HG02763 (cell line): ENCODE data around the gene GUCY2C.
A peak's percentile ranks its signal among the peaks of the same experiment; 100 is the strongest.
"Not testable (repeated sequence)": the region's sequence is repeated elsewhere in the genome, so short reads cannot be mapped to it uniquely, and the experiment has no call there.

Experiments
- ATAC-seq: cut with Tn5 transposase; IDR thresholded peaks from one replicate; pipeline ENCODE4 v1.9.1; 2021; ENCODE audit warnings: mild to moderate bottlenecking, moderate library complexity; ENCODE audit not compliant: unreplicated experiment

The GUCY2C gene

DNA sequence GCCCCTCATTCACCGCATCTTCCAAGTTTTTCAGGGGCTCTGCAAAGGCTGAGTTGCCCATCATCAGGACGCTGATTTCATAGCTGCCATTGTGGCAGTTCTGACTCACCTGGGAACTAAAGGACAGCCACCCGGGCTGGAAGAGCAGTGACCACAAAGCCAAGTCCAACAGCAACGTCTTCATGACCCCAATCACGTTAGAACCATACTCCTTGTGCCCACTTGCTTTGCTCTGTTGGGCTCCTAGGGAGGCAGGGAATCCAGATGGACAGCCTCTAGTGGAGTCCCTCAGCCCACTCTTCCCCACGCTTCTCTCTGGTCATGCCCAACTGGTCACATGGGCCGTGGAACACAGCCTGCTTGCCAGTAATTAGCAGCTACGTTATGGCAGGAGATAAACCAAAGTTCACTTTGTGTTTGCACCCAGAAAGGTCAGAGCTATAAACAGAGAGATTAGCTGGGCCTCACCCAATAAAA lies at the start of gene GUCY2C:
TSS of gene GUCY2C (minus strand) at position 335 of the 477 bp plus-strand sequence. CDS start at position 184, 151 bp downstream.
- no peak for ATAC-seq

DNA sequence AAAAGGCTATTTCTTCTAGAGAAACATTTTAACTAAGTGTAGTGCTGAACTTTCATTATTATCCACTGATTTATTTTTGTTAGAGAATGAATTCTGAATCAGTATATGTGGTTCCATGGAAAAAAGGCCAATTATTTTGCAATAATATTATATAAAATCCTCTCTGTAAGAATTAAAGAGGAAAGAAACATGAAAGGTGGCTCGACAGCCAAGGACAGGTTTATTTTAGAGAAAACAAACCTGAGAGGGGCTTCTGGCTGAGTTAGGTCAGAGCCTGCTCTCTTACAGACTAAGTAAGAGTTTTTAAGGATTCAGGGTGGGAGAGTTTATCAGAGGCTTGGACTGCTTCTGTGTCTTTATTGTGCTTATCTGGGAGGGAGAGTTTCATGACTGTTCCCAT lies 46.7 kb upstream of the GUCY2C start:
- no peak for ATAC-seq

GRCh38 chr12:14741942-14742341 lies 45.5 kb upstream of the GUCY2C start:
- no peak for ATAC-seq

DNA sequence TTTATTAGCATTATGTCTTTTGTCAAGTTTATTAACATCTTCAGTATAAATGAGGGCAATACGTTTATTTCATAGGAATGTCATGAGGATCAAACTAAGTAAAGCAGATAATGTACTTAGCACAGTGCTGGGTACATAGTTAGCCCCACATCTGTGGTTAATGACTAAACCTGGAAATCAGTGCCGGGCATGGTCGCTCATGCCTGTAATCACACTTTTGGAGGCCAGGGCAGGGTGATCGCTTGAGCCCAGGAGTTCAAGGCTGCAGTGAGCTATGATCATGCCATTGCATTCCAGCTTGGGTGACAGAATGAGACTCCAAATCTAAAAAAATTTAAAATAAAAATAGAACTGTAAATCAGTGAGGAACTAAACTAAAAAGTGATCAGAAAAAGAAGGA lies 44.8 kb upstream of the GUCY2C start:
- ATAC-seq = no peak

GRCh38 chr12:14736441-14736840 lies 40.0 kb upstream of the GUCY2C start:
- ATAC-seq = not testable (repeated sequence)

- ATAC-seq = no peak
These were observed 35.4 kb upstream of the GUCY2C start for GRCh38 chr12:14731821-14732220.

GRCh38 chr12:14729586-14729985 lies 33.2 kb upstream of the GUCY2C start:
- no peak for ATAC-seq

- ATAC-seq = peak; percentile 54
These were observed 27.4 kb upstream of the GUCY2C start for GRCh38 chr12:14723763-14724162.

GRCh38 chr12:14716848-14717444 lies 20.5 kb upstream of the GUCY2C start:
- peak; percentile 75 for ATAC-seq

DNA sequence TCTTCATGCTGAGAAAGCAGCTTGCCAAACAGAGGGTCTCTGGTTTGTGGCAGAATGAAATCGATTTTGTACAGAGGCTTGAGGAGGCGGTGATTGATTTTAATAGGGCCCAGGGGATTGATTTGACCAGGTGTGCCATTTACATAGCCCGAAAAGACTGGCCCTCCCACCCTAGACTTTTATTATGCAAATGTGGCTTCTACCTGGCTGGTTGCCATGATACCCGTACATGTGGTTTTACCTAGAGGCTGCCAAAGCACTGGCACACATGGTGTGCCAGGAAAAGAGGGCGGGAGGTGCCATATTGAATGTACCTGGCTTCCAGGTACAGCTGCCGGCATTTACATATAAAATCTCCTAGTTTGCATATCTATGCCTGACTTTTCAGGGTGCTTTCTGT lies 18.0 kb upstream of the GUCY2C start:
- ATAC-seq = no peak

GRCh38 chr12:14710632-14711320 lies 14.4 kb upstream of the GUCY2C start:
- ATAC-seq = no peak

- no peak for ATAC-seq
These were observed 5.6 kb upstream of the GUCY2C start for GRCh38 chr12:14701809-14702568.

- ATAC-seq = no peak
These were observed 4.5 kb upstream of the GUCY2C start for GRCh38 chr12:14700935-14701334.

GRCh38 chr12:14699923-14700322 lies 3.5 kb upstream of the GUCY2C start:
- ATAC-seq = no peak

GRCh38 chr12:14698555-14698954 lies 2.2 kb upstream of the GUCY2C start:
- ATAC-seq = no peak

DNA sequence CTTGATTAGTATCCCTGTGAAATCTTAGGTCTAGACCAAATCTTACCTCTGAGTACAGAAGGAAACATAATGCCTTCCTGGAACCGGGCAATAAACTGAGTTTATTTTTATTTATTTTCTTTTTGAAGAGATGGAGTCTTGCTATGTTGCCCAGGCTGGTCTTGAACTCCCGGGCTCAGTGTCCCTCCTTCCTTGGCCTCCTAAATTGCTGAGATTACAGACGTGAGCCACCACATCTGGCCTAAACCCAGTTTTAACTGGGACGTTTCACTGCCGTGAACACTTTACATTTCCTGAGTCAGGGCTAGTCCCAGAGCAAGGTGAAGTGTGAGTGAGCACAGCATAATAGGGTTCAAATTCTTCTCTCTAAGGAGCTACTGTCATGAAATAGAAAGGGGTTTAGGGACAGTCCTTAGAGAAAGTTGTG lies 671 bp downstream of the GUCY2C start:
- no peak for ATAC-seq

GRCh38 chr12:14694970-14695369 lies 1.4 kb downstream of the GUCY2C start:
- ATAC-seq = no peak

GRCh38 chr12:14694145-14694714 lies 2.2 kb downstream of the GUCY2C start:
- no peak for ATAC-seq

- ATAC-seq = no peak
These were observed 3.3 kb downstream of the GUCY2C start for GRCh38 chr12:14693116-14693515.

GRCh38 chr12:14691560-14691959 lies 4.8 kb downstream of the GUCY2C start:
- no peak for ATAC-seq

- no peak for ATAC-seq
These were observed 6.4 kb downstream of the GUCY2C start for GRCh38 chr12:14689996-14690395.
